Activated naive CD4-positive, alpha-beta T cell treated with anti-CD3 and anti-CD28 coated beads, Interleukin-2, amount 50 U/mL, for 24 hours (primary cell): ENCODE results near the gene FBLN2.
"Not testable (repeated sequence)": the region's sequence is repeated elsewhere in the genome, so short reads cannot be mapped to it uniquely, and the experiment has no call there.

Experiments
- H3K27ac Mint-ChIP-seq: one replicate; pipeline ENCODE4 v1.8.0; 2021; ENCODE audit warnings: mild to moderate bottlenecking, mixed read lengths
- H3K27me3 Mint-ChIP-seq: one replicate; pipeline ENCODE4 v1.8.0; 2021; ENCODE audit warnings: mixed read lengths
- H3K36me3 Mint-ChIP-seq: one replicate; pipeline ENCODE4 v1.8.0; 2021; ENCODE audit warnings: mixed read lengths
- H3K4me1 Mint-ChIP-seq: one replicate; pipeline ENCODE4 v1.8.0; 2021; ENCODE audit warnings: mixed read lengths
- H3K4me3 Mint-ChIP-seq: one replicate; pipeline ENCODE4 v1.8.0; 2021; ENCODE audit warnings: mild to moderate bottlenecking, mixed read lengths
- H3K9me3 Mint-ChIP-seq: one replicate; pipeline ENCODE4 v1.8.0; 2021; ENCODE audit warnings: mixed read lengths

FBLN2 gene

GRCh38 chr3:13521749-13522148 lies 27.2 kb upstream of the FBLN2 start:
- not testable (repeated sequence) for H3K27me3 Mint-ChIP-seq, H3K9me3 Mint-ChIP-seq

GRCh38 chr3:13522236-13522635 lies 26.7 kb upstream of the FBLN2 start:
- Mint-ChIP-seq H3K27ac (no peak overlapping the region), H3K36me3 (no peaks in the 10 kb centered on the region), H3K4me3 (no peak overlapping the region), H3K4me1 (no peaks in the 10 kb centered on the region), H3K27me3 (no peaks in the 10 kb centered on the region), H3K9me3 (no peaks in the 10 kb centered on the region)

More at GRCh38 chr3:13521749-13522148, 27.2 kb upstream of the FBLN2 start:
- H3K27ac Mint-ChIP-seq, H3K4me1 Mint-ChIP-seq, H3K4me3 Mint-ChIP-seq, H3K36me3 Mint-ChIP-seq: not testable (repeated sequence)

GRCh38 chr3:13524979-13525669 lies 23.8 kb upstream of the FBLN2 start:
- Mint-ChIP-seq H3K9me3 (no peaks in the 10 kb centered on the region), H3K36me3 (no peaks in the 10 kb centered on the region), H3K4me3 (no peak overlapping the region)

GRCh38 chr3:13525827-13526625 lies 22.9 kb upstream of the FBLN2 start:
- Mint-ChIP-seq H3K27me3 (no peaks in the 10 kb centered on the region), H3K4me1 (no peaks in the 10 kb centered on the region), H3K27ac (no peak overlapping the region), H3K36me3 (no peaks in the 10 kb centered on the region), H3K4me3 (no peak overlapping the region), H3K9me3 (no peaks in the 10 kb centered on the region)

More at GRCh38 chr3:13524979-13525669, 23.8 kb upstream of the FBLN2 start:
- H3K27ac Mint-ChIP-seq: peak overlapping the region; percentile 70
- H3K4me1 Mint-ChIP-seq: no peaks in the 10 kb centered on the region
- H3K27me3 Mint-ChIP-seq: no peaks in the 10 kb centered on the region

- Mint-ChIP-seq H3K27me3 (no peaks in the 10 kb centered on the region), H3K9me3 (no peaks in the 10 kb centered on the region), H3K4me3 (no peak overlapping the region), H3K36me3 (no peaks in the 10 kb centered on the region), H3K27ac (no peak overlapping the region), H3K4me1 (no peaks in the 10 kb centered on the region)
Measured at GRCh38 chr3:13526626-13526949, 22.3 kb upstream of the FBLN2 start.

GRCh38 chr3:13528217-13528867 lies 20.6 kb upstream of the FBLN2 start:
- H3K4me3 Mint-ChIP-seq: no peak overlapping the region
- H3K4me1 Mint-ChIP-seq: no peaks in the 10 kb centered on the region
- H3K9me3 Mint-ChIP-seq: no peaks in the 10 kb centered on the region
- no peak overlapping the region for H3K27ac Mint-ChIP-seq
- H3K36me3 Mint-ChIP-seq: no peaks in the 10 kb centered on the region
- no peaks in the 10 kb centered on the region for H3K27me3 Mint-ChIP-seq

- H3K36me3 Mint-ChIP-seq: no peaks in the 10 kb centered on the region
- no peaks in the 10 kb centered on the region for H3K27me3 Mint-ChIP-seq
- H3K4me1 Mint-ChIP-seq: no peaks in the 10 kb centered on the region
- no peaks in the 10 kb centered on the region for H3K9me3 Mint-ChIP-seq
- H3K4me3 Mint-ChIP-seq: no peak overlapping the region
- H3K27ac Mint-ChIP-seq: no peak overlapping the region
Measured at GRCh38 chr3:13529196-13530112, 19.5 kb upstream of the FBLN2 start.

GRCh38 chr3:13530241-13531009 lies 18.5 kb upstream of the FBLN2 start:
- H3K4me3 Mint-ChIP-seq: no peak overlapping the region
- no peak overlapping the region for H3K27ac Mint-ChIP-seq
- H3K27me3 Mint-ChIP-seq: no peaks in the 10 kb centered on the region
- H3K36me3 Mint-ChIP-seq: no peaks in the 10 kb centered on the region
- no peaks in the 10 kb centered on the region for H3K4me1 Mint-ChIP-seq
- H3K9me3 Mint-ChIP-seq: no peaks in the 10 kb centered on the region

GRCh38 chr3:13532085-13532484 lies 16.8 kb upstream of the FBLN2 start:
- Mint-ChIP-seq H3K27me3 (no peaks in the 10 kb centered on the region), H3K27ac (no peak overlapping the region), H3K9me3 (peaks cover under 1% of the 10 kb centered on the region), H3K4me1 (peaks cover 7% of the 10 kb centered on the region), H3K4me3 (no peak overlapping the region), H3K36me3 (no peaks in the 10 kb centered on the region)

- no peak overlapping the region for H3K27ac Mint-ChIP-seq
- H3K9me3 Mint-ChIP-seq: peaks cover 4% of the 10 kb centered on the region
- no peak overlapping the region for H3K4me3 Mint-ChIP-seq
- H3K4me1 Mint-ChIP-seq: peaks cover 7% of the 10 kb centered on the region
- no peaks in the 10 kb centered on the region for H3K27me3 Mint-ChIP-seq
- no peaks in the 10 kb centered on the region for H3K36me3 Mint-ChIP-seq
Measured at GRCh38 chr3:13532631-13533030, 16.3 kb upstream of the FBLN2 start.

GRCh38 chr3:13533885-13534301 lies 15.0 kb upstream of the FBLN2 start:
- peaks cover 4% of the 10 kb centered on the region for H3K9me3 Mint-ChIP-seq
- no peaks in the 10 kb centered on the region for H3K36me3 Mint-ChIP-seq
- peaks cover 7% of the 10 kb centered on the region for H3K4me1 Mint-ChIP-seq
- H3K27ac Mint-ChIP-seq: no peak overlapping the region
- H3K4me3 Mint-ChIP-seq: no peak overlapping the region
- no peaks in the 10 kb centered on the region for H3K27me3 Mint-ChIP-seq

- no peaks in the 10 kb centered on the region for H3K36me3 Mint-ChIP-seq
- no peak overlapping the region for H3K4me3 Mint-ChIP-seq
- H3K27ac Mint-ChIP-seq: no peak overlapping the region
- H3K9me3 Mint-ChIP-seq: peaks cover 4% of the 10 kb centered on the region
- peaks cover 7% of the 10 kb centered on the region for H3K4me1 Mint-ChIP-seq
- H3K27me3 Mint-ChIP-seq: no peaks in the 10 kb centered on the region
Measured at GRCh38 chr3:13535526-13535875, 13.4 kb upstream of the FBLN2 start.

GRCh38 chr3:13535905-13536304 lies 13.0 kb upstream of the FBLN2 start:
- no peaks in the 10 kb centered on the region for H3K27me3 Mint-ChIP-seq
- peaks cover 4% of the 10 kb centered on the region for H3K9me3 Mint-ChIP-seq
- H3K36me3 Mint-ChIP-seq: peaks cover under 1% of the 10 kb centered on the region
- H3K4me1 Mint-ChIP-seq: peaks cover 7% of the 10 kb centered on the region
- no peak overlapping the region for H3K4me3 Mint-ChIP-seq
- no peak overlapping the region for H3K27ac Mint-ChIP-seq

GRCh38 chr3:13536432-13536831 lies 12.5 kb upstream of the FBLN2 start:
- H3K9me3 Mint-ChIP-seq: peaks cover 4% of the 10 kb centered on the region
- peaks cover 1% of the 10 kb centered on the region for H3K36me3 Mint-ChIP-seq
- no peak overlapping the region for H3K27ac Mint-ChIP-seq
- no peaks in the 10 kb centered on the region for H3K27me3 Mint-ChIP-seq
- H3K4me1 Mint-ChIP-seq: peaks cover 7% of the 10 kb centered on the region
- H3K4me3 Mint-ChIP-seq: no peak overlapping the region

- peak overlapping the region; percentile 15 for H3K4me3 Mint-ChIP-seq
- peaks cover 4% of the 10 kb centered on the region for H3K9me3 Mint-ChIP-seq
- H3K27ac Mint-ChIP-seq: peak overlapping the region; percentile 51
- peaks cover 7% of the 10 kb centered on the region for H3K4me1 Mint-ChIP-seq
- no peaks in the 10 kb centered on the region for H3K27me3 Mint-ChIP-seq
- peaks cover 1% of the 10 kb centered on the region for H3K36me3 Mint-ChIP-seq
Measured at GRCh38 chr3:13536832-13537231, 12.1 kb upstream of the FBLN2 start.
